GM12878 (cell line): Measurements from ENCODE around the gene TRABD2B. TPM values are rescaled to one million over a fixed set of nuclear protein-coding genes. Genes with fewer than 3 reads are reported as not detected.

Experiments
- ATAC-seq: fragments of 200-7000 bp; cut with Tn5 transposase; 3 replicates; pipeline ENCODE4 v1.9.1; 2020; ENCODE audit warnings: mild to moderate bottlenecking, moderate library complexity
- BruUV-seq: library from RNA; stranded (reverse); fragments of 400-500 nt; replicated peaks from 2 replicates; lab custom pipeline; 2021; lab: Mats Ljungman, UMichigan
- CTCF ChIA-PET: fragments of 300-600 bp; sonication (Branson Sonifier 250); formaldehyde crosslinking; extraction: SDS; loops from one replicate; lab custom pipeline; 2021; ENCODE audit warnings: inconsistent platforms; lab: Yijun Ruan, JAX
- POLR2A ChIA-PET: fragments of 350-600 bp; formaldehyde crosslinking; extraction: SDS; loops from one replicate; lab custom pipeline; 2021; ENCODE audit warnings: inconsistent platforms; lab: Charles Lee
- RAD21 ChIA-PET: fragments of 300-600 bp; sonication (Branson Sonifier 250); formaldehyde crosslinking; loops from one replicate; lab custom pipeline; 2023; ENCODE audit warnings: antibody characterized with exemption; ENCODE audit not compliant: unreplicated experiment; lab: Charles Lee
- SMC1A ChIA-PET: fragments of 300-600 bp; sonication (Branson Sonifier 250); formaldehyde crosslinking; loops from one replicate; lab custom pipeline; 2023; ENCODE audit not compliant: unreplicated experiment, uncharacterized antibody; lab: Charles Lee
- DNase-seq: peaks from one replicate; pipeline ENCODE4 v3.0.0-alpha.2; 2011; ENCODE audit warnings: low read depth, low spot score
- FAIRE-seq: peaks from 3 replicates; lab custom pipeline; 2011; peaks lifted over from hg19 to GRCh38; lab: Jason Lieb, UNC
- H2AFZ ChIP-seq: 2 replicates; pipeline ENCODE4 v1.6.0; 2011; ENCODE audit warnings: low read depth, low read length, control low read depth; ENCODE audit not compliant: control insufficient read depth
- H3K27ac ChIP-seq: 2 replicates; pipeline ENCODE4 v1.5.1; 2011; ENCODE audit warnings: control low read depth; ENCODE audit not compliant: control insufficient read depth, insufficient read depth
- H3K27me3 ChIP-seq, 2 experiments: replicated peaks in 1 of 2; 2 replicates each; pipeline versions ENCODE4 v1.6.0 to v1.6.1; 2011; ENCODE audit warnings: low read length in 1 of 2; ENCODE audit not compliant: control insufficient read depth in 2 of 2, insufficient read depth in 2 of 2
- H3K36me3 ChIP-seq, 2 experiments: 2 replicates each; pipeline ENCODE4 v1.5.1; 2011; ENCODE audit warnings: low read length in 1 of 2; ENCODE audit not compliant: control insufficient read depth in 2 of 2, insufficient read depth in 2 of 2
- H3K4me1 ChIP-seq: 2 replicates; pipeline ENCODE4 v1.6.1; 2011; ENCODE audit warnings: mild to moderate bottlenecking, low read length, moderate library complexity, mixed read lengths; ENCODE audit not compliant: control insufficient read depth, insufficient read depth
- H3K4me2 ChIP-seq: 2 replicates; pipeline ENCODE4 v1.6.0; 2011; ENCODE audit warnings: control low read depth; ENCODE audit not compliant: control insufficient read depth, insufficient read depth
- H3K4me3 ChIP-seq: fragments of 200-600 bp; sonication (generic); 2 replicates; pipeline ENCODE4 v1.5.1; 2016
- H3K79me2 ChIP-seq: 2 replicates; pipeline ENCODE4 v1.6.0; 2011; ENCODE audit warnings: low read length; ENCODE audit not compliant: control insufficient read depth, insufficient read depth
- H3K9ac ChIP-seq: 2 replicates; pipeline ENCODE4 v1.8.0; 2011; ENCODE audit warnings: low read length, control low read depth, mixed read lengths; ENCODE audit not compliant: control insufficient read depth, insufficient read depth
- H3K9me3 ChIP-seq: replicated peaks from 3 replicates; pipeline ENCODE4 v1.5.1; 2011; ENCODE audit warnings: mild to moderate bottlenecking, low read length; ENCODE audit not compliant: control insufficient read depth, insufficient read depth
- H4K20me1 ChIP-seq: 2 replicates; pipeline ENCODE4 v1.6.0; 2011; ENCODE audit not compliant: control insufficient read depth, insufficient read depth
- ATF7 ChIP-seq: fragments of 450-650 bp; IDR thresholded peaks from 2 replicates; pipeline ENCODE4 v1.6.1; 2016; ENCODE audit warnings: low read depth, mild to moderate bottlenecking
- BCL3 ChIP-seq: IDR thresholded peaks from 2 replicates; pipeline ENCODE4 v1.6.1; 2011; ENCODE audit warnings: borderline replicate concordance, low read depth, mild to moderate bottlenecking, moderate library complexity, low read length; ENCODE audit not compliant: insufficient read depth, poor library complexity, severe bottlenecking
- CHD1 ChIP-seq: IDR thresholded peaks from 2 replicates; pipeline ENCODE4 v1.6.1; 2012; ENCODE audit warnings: low read depth, low read length, improper control_type of control experiment
- ESRRA ChIP-seq: IDR thresholded peaks from 2 replicates; pipeline ENCODE4 v1.6.1; 2012; ENCODE audit warnings: mild to moderate bottlenecking, low read length, improper control_type of control experiment
- FOXK2 ChIP-seq: fragments of 450-650 bp; IDR thresholded peaks from 2 replicates; pipeline ENCODE4 v1.6.1; 2017; ENCODE audit warnings: mild to moderate bottlenecking, moderate library complexity
- IRF4 ChIP-seq: IDR thresholded peaks from 2 replicates; pipeline ENCODE4 v1.6.1; 2011; ENCODE audit warnings: low read depth, low read length
- LARP7 ChIP-seq: fragments of 450-650 bp; IDR thresholded peaks from 2 replicates; pipeline ENCODE4 v1.6.1; 2017; ENCODE audit warnings: mild to moderate bottlenecking
- MEF2A ChIP-seq: IDR thresholded peaks from 2 replicates; pipeline ENCODE4 v1.6.1; 2011; ENCODE audit warnings: low read depth, mild to moderate bottlenecking, low read length, moderate library complexity; ENCODE audit not compliant: insufficient read depth
- MTA3 ChIP-seq: IDR thresholded peaks from 2 replicates; pipeline ENCODE4 v1.6.1; 2012; ENCODE audit warnings: low read length, inconsistent platforms, borderline replicate concordance
- NBN ChIP-seq: fragments of 450-650 bp; IDR thresholded peaks from 2 replicates; pipeline ENCODE4 v1.6.1; 2016
- NFIC ChIP-seq: IDR thresholded peaks from 2 replicates; pipeline ENCODE4 v1.6.1; 2012; ENCODE audit warnings: low read depth, mild to moderate bottlenecking, inconsistent platforms, low read length, moderate library complexity
- PAX8 ChIP-seq: fragments of 450-650 bp; IDR thresholded peaks from 2 replicates; pipeline ENCODE4 v1.6.1; 2017; ENCODE audit warnings: mild to moderate bottlenecking, moderate library complexity
- RAD21 ChIP-seq: IDR thresholded peaks from 2 replicates; pipeline ENCODE4 v1.6.1; 2011; ENCODE audit warnings: mild to moderate bottlenecking, low read depth, low read length, moderate library complexity; ENCODE audit not compliant: insufficient read depth
- RBBP5 ChIP-seq: fragments of 200-600 bp; sonication (generic); conservative IDR thresholded peaks from 2 replicates; pipeline ENCODE4 v1.6.1; 2016
- RUNX3 ChIP-seq: IDR thresholded peaks from 2 replicates; pipeline ENCODE4 v1.6.1; 2012; ENCODE audit warnings: low read length, inconsistent platforms
- SIN3A ChIP-seq: IDR thresholded peaks from 2 replicates; pipeline ENCODE4 v1.6.1; 2012; ENCODE audit warnings: low read depth, low read length, improper control_type of control experiment
- SMARCA5 ChIP-seq: fragments of 450-650 bp; IDR thresholded peaks from 2 replicates; pipeline ENCODE4 v1.6.1; 2017; ENCODE audit warnings: mild to moderate bottlenecking
- SUZ12 ChIP-seq: fragments of 200-600 bp; sonication (generic); IDR thresholded peaks from one replicate; pipeline ENCODE4 v1.6.1; 2018; ENCODE audit warnings: antibody characterized with exemption, mild to moderate bottlenecking; ENCODE audit not compliant: unreplicated experiment
- WRNIP1 ChIP-seq: IDR thresholded peaks from 2 replicates; pipeline ENCODE4 v1.6.1; 2011; ENCODE audit warnings: low read depth, low read length, improper control_type of control experiment, borderline replicate concordance
- WGBS: methylation state at CpG from one replicate; pipeline ENCODE4 v1.1.6; 2016; ENCODE audit warnings: low lambda C conversion rate; ENCODE audit not compliant: insufficient replicate concordance, insufficient coverage; ENCODE audit errors: missing lambda C conversion rate; 5-methylcytosine and 5-hydroxymethylcytosine counted together
- in situ Hi-C: fragments of 300-500 bp; cut with MboI; formaldehyde crosslinking; loops from 9 replicates; pipeline ENCODE4 v1.14.3; 2018; ENCODE audit warnings: mixed read lengths
- intact Hi-C: fragments of 100-400 bp; cut with micrococcal nuclease; formaldehyde crosslinking; loops from one replicate; pipeline ENCODE4 v1.14.2; 2022; ENCODE audit not compliant: unreplicated experiment
- polyA plus RNA-seq, 11 experiments: library from polyadenylated mRNA; depleted of rRNA in 4 of 11; unstranded in 6 of 11; stranded (reverse) in 5 of 11; fragments of >200 nt; fragmentation: Nextera tagmentation in 4 of 11; fragmentation: Illumina TruSeq in 1 of 11; extraction: Ambion mirVana in 4 of 11; extraction: Trizol in 1 of 11; gene quantifications; 1 replicate in 1 of 11; 2 replicates in 10 of 11; pipeline versions ENCODE4 v1.2.1 to v1.2.3, GENCODE V29; 2011 to 2016; ENCODE audit warnings: inconsistent platforms in 2 of 11, missing spikeins in 2 of 11, low read depth in 1 of 11
- total RNA-seq, 4 experiments: library from RNA; depleted of rRNA in 3 of 4; stranded (reverse); fragments of >200 nt in 3 of 4; fragmentation: Illumina TruSeq in 1 of 4; extraction: Trizol in 1 of 4; gene quantifications; 2 replicates each; pipeline versions ENCODE4 v1.2.1 to v1.2.3, GENCODE V29; 2013 to 2021
- TF ChIP-seq, protein P1 (sequence below): fragments of 450-650 bp; IDR thresholded peaks from 2 replicates; pipeline ENCODE4 v1.6.1; 2018; ENCODE audit warnings: borderline replicate concordance, mild to moderate bottlenecking; ENCODE audit not compliant: partially characterized antibody

Gene TRABD2B
- total and polyA plus RNA-seq, 10 of the 15 experiments (the other 5 are each of a cell fraction or from before 2014, with no cell fraction given): not detected

GRCh38 chr1:47976728-47977127 is 20.5 kb downstream of the TRABD2B start (continued):
- TF ChIP-seq MTA3 (no peak), IRF4 (no peak)

DNA sequence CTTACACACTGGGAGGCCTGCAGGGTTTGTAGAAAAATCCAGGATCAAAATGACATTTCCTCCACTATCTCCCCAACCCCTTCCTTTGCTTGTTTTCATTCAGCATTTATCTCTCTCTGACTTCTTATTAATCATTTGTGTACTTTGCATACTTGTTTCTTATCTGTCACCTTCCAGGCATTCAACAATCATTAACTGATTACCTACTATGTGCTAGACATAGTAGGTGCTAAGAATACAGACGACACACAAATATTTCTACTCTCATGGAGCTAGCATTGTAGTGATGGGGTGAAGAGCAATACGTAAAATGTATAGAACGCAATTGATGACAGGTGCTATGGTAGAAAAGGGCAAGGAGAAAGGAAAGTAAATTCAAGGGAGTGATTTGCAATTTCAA is 20.9 kb downstream of the TRABD2B start:
- FAIRE-seq (no peak), ATAC-seq (no peak)
- in situ Hi-C loops: no loop called here

More for the DNA sequence above, 20.9 kb downstream of the TRABD2B start:
- 29% methylated on average over 3 of the region's 3 CpGs for WGBS
- RAD21 ChIA-PET: no interaction called here
- no TSS peak for BruUV-seq
- Histone ChIP-seq H4K20me1 (no peaks in the 10 kb centered on the region), H3K9me3 (no peaks in the 10 kb centered on the region), H2AFZ (no peak overlapping the region), H3K36me3 (no peaks in the 10 kb centered on the region; a peak in 1 of 4 replicates), H3K27me3 (no peaks in the 10 kb centered on the region), H3K4me1 (no peaks in the 10 kb centered on the region), H3K27ac (no peak overlapping the region), H3K79me2 (no peaks in the 10 kb centered on the region), H3K4me3 (no peak overlapping the region), H3K4me2 (no peak overlapping the region)
- SMC1A ChIA-PET: interaction anchor here (0.6 kb wide), 1 partner anchor 105 kb away, joined by 3 read pairs; no protein-coding TSS in a partner anchor
- CTCF ChIA-PET: no interaction called here
- POLR2A ChIA-PET: no interaction called here
- intact Hi-C loops: no loop called here
- TF ChIP-seq LARP7 (no peak), NFIC (no peak), MEF2A (no peak), NBN (no peak), WRNIP1 (no peak), ESRRA (no peak), RAD21 (no peak), SUZ12 (no peak), ATF7 (no peak), RBBP5 (no peak), FOXK2 (no peak), CHD1 (no peak), SMARCA5 (no peak), SIN3A (no peak), BCL3 (no peak), RUNX3 (no peak), PAX8 (no peak)
- TF ChIP-seq, protein P1, sequence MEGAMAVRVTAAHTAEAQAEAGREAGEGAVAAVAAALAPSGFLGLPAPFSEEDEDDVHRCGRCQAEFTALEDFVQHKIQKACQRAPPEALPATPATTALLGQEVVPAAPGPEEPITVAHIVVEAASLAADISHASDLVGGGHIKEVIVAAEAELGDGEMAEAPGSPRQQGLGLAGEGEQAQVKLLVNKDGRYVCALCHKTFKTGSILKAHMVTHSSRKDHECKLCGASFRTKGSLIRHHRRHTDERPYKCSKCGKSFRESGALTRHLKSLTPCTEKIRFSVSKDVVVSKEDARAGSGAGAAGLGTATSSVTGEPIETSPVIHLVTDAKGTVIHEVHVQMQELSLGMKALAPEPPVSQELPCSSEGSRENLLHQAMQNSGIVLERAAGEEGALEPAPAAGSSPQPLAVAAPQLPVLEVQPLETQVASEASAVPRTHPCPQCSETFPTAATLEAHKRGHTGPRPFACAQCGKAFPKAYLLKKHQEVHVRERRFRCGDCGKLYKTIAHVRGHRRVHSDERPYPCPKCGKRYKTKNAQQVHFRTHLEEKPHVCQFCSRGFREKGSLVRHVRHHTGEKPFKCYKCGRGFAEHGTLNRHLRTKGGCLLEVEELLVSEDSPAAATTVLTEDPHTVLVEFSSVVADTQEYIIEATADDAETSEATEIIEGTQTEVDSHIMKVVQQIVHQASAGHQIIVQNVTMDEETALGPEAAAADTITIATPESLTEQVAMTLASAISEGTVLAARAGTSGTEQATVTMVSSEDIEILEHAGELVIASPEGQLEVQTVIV: no peak
- TF ChIP-seq, all 136 proteins: peak for 0
- no peak overlapping the region for H3K9ac ChIP-seq
- no peak for DNase-seq
